GM19023 (cell line): ENCODE results near the gene MUSTN1.

Source experiments
- ATAC-seq: cut with Tn5 transposase; IDR thresholded peaks from one replicate; pipeline ENCODE4 v1.9.1; 2021; ENCODE audit warnings: mild to moderate bottlenecking, moderate library complexity; ENCODE audit not compliant: unreplicated experiment

Gene MUSTN1

GRCh38 chr3:52836471-52836845 is 1.6 kb upstream of the MUSTN1 start:
- ATAC-seq, result no peak

DNA sequence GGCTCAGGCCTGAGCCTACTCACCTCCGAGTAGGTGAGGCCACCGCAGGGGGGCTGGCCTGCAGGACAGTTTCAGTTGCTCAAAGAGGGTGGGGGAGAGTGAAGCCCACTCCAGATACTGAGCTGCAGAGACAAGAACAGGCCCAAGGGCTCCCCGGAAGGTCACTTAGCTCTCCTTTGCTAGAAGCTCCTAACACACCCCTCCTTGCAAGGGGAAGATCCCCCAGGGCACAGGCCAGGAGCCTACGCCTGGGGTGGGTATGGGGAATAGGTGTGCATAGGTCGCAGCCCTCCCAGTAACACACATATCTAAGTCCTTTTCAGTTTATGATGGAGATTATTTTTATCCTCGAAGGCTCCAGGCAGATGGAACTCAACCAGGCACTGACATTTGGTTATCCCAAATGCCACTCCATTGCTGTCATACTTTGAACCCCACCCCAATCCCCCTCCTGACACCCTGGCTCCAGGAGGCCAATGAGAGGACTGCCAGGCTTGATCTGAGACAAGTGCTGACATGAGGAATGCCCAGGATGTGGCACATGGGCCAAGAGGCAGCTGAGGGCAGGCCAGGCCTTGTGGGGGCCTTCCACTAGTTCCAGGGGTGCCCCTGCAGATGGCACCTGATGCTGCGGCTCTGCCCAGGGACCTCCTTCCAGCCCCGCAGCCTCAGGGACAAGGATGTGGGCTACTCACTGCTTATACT is 1.1 kb upstream of the MUSTN1 start:
- no peak for ATAC-seq

GRCh38 chr3:52833202-52833601 is 1.6 kb downstream of the MUSTN1 start:
- ATAC-seq, result no peak

- ATAC-seq, result no peak
Observed at GRCh38 chr3:52831500-52832301, 3.1 kb downstream of the MUSTN1 start.

DNA sequence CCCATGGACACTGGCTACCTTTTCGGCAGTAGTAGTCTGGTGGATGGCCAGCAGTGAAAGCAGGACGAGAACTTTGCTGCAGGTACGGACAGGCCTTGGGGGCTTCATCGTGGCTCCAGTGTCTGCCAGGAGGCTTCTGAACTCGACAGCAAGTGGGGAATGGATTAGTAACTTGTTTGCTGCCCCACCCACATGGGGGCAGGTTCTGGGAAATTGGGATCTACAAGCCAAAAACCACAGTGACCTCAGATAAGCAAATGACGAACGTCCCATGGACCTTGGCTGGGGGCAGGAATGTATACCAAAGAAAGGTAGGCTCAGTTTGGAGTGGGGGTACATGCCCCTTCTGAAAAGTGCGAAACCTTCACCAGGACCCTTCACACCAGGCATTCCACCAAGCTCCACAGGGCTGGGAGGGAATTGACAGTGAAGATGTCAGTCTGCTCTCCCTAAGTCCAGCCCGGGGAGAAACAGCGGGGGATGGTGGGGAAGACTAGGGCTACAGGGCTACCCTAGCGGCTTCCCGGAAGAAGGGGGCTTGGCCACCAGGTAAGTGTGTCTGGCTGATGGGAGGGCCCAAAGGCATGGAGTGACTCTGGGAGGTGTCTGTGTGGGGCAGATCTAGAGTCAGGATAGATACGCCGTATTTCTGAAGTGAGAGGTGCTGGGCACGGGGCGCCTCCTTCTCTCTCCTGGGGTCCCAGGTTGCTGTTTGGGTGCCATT is 4.1 kb downstream of the MUSTN1 start, which contains the start of gene ITIH4:
Gene ITIH4 (minus strand): TSS at position 138 of the 724 bp plus-strand sequence. CDS start 30 bp downstream, at position 108.
- ATAC-seq, result no peak

GRCh38 chr3:52829906-52830463 is 4.8 kb downstream of the MUSTN1 start:
- no peak for ATAC-seq

DNA sequence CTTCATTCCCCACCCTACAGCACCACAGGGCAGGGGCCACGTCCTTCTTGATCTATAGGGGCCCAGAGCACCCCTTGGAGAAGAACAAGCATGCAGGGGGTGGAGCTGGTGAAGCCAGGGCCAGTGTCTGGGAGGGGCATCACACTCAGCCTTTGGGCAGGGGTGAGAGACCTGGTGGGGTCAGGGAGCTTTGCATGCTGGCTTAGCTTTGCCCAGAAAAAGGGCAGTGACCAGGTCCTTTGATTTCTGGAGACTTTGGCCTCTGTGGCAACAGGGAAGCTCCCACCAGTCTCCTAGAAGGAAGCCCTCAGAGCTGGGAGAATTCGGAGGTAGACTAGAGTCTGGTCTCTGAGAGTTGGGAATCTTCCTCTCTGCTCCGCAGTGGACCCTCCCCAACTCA is 5.3 kb downstream of the MUSTN1 start:
- no peak for ATAC-seq

GRCh38 chr3:52827866-52828376 is 6.9 kb downstream of the MUSTN1 start:
- ATAC-seq, result no peak

DNA sequence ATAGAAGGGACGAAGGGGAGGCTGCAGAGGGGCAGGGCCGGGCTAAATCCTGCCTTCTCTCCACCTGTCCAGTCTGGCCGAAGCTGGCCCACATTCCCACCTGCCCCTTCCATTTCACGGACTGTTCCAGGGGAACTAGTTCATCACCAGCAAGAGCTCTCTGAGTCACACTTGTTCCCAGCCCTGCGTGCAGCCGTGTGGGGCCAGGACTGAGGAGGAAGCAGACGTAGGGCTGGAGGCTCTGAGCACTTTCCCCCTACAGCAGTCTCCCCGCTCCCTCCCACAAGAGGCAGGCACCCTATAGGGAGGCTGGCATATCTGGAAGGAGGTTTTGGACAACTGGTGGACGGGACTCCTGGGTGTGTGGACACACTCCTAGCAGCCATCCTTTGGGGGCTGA is 7.4 kb downstream of the MUSTN1 start:
- no peak for ATAC-seq

GRCh38 chr3:52824037-52824436 is 10.8 kb downstream of the MUSTN1 start:
- no peak for ATAC-seq

DNA sequence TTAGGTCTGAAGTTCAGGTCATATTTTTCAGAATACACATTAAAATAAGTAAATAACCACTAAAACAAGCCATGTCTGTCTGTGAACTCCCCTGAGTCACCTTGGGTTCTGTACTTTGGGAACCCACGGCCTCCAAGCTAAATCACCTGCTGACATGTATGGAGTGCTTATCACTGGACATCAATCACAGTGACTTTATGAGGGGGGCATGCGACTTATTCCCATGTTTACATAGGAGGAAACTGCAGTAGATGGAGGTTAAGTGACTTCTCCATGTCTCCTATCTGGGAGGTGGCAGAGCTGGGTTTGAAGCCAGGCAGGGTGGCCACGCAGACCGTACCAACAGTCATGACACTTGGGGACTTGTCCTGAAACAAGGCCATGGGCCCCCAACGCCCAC is 12.5 kb downstream of the MUSTN1 start:
- no peak for ATAC-seq

- ATAC-seq, result no peak
Observed at GRCh38 chr3:52820736-52821135, 14.1 kb downstream of the MUSTN1 start.

GRCh38 chr3:52819936-52820335 is 14.9 kb downstream of the MUSTN1 start:
- no peak for ATAC-seq

DNA sequence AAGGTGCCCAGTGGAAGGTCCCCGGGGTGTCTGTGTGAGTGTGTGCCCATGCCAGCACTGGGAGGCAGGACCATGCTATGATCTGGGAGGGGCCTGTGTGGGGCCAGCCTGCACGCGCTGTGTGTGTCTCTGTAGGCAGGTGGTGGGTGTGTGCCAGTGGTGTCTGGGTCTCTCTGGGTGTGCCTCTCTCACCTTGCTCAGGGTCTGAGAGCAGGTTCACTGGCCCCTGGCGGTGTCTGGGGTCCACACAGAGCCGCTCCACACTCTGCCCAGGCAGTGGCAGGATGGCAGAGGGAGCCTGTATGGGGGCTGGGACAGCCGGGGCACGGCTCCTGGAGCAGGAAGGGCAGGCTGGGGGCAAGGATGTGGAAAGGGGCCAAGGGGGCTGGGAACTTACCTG is 17.0 kb downstream of the MUSTN1 start:
- ATAC-seq, result no peak

DNA sequence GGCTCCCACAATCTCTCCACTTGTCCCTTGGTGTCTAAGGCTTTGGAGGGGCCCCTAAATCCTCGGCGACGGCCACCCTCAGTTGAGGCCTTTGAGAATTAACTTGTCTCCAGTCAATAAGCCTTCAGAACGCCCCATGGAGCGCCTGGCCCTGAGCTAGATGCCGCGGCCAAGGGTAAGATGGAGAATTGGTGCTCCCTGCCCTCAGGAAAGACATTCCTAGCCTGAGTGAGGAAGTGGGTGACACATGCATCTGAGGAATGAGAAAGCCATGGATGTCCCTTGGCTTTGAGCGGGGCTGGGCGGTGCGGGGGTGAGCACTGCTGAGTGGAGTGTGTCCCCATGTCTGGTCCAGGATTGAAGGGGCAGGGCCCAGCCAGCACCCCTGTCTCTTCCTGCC is 17.6 kb downstream of the MUSTN1 start:
- no peak for ATAC-seq

GRCh38 chr3:52816654-52817053 is 18.2 kb downstream of the MUSTN1 start:
- ATAC-seq, result no peak

GRCh38 chr3:52816199-52816598 is 18.6 kb downstream of the MUSTN1 start:
- ATAC-seq, result no peak

DNA sequence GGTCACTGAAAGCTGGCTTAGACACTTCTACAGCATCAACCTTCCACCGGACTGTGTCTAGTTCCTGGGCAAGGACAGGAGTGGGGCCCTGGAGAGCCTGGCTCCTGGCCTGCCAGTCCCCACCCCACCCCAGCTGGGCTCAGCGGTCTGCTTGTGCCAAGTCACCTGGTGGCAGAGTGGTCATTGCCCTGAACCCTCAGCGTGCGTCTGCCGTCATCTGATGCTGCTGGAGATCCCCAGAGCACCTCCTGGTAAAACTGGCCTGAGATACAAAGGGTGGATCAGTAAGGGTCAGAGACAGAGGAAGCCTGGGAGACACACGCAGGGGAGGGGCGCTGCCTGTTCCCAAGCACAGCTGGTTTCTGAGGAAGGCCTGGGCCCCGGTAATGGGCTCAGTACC is 21.0 kb downstream of the MUSTN1 start:
- ATAC-seq, result no peak

GRCh38 chr3:52811452-52812011 is 23.3 kb downstream of the MUSTN1 start:
- ATAC-seq, result no peak

DNA sequence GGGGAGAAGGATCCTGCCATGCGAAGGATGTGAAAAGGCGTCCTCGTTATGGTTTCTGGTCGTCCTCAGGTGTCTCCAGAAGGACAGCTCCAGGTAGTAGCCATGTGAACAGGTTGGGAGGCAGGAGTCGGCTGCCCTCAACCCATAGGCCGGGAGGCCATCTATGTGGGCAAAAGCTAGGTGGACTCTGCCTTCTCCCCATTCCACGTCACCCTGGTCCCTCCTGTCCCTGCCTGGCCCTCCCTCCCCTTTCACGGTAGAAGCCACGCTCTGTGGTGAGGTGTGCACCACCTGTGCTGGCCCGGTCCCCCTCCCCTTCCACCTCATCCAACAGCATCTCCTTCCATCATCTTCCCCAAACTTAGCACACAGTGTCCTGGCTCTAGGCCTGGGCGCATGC is 23.9 kb downstream of the MUSTN1 start:
- ATAC-seq, result no peak
